Ishikawa (cell line): ENCODE measurements around the gene ZNF41.

ENCODE experiments used
- CEBPB ChIP-seq: IDR thresholded peaks from 2 replicates; pipeline ENCODE4 v1.6.1; 2012
- CREB1 ChIP-seq: IDR thresholded peaks from 2 replicates; pipeline ENCODE4 v1.6.1; 2012; ENCODE audit warnings: low read depth
- EGR1 ChIP-seq: IDR thresholded peaks from 2 replicates; pipeline ENCODE4 v1.6.1; 2012
- EP300 ChIP-seq: IDR thresholded peaks from 2 replicates; pipeline ENCODE4 v1.6.1; 2012; ENCODE audit warnings: borderline replicate concordance
- FOXM1 ChIP-seq: IDR thresholded peaks from 2 replicates; pipeline ENCODE4 v1.6.1; 2012; ENCODE audit warnings: low read depth, borderline replicate concordance
- NFIC ChIP-seq: IDR thresholded peaks from 2 replicates; pipeline ENCODE4 v1.6.1; 2012
- RAD21 ChIP-seq: IDR thresholded peaks from 2 replicates; pipeline ENCODE4 v1.6.1; 2012; ENCODE audit warnings: low read depth
- TAF1 ChIP-seq: IDR thresholded peaks from 2 replicates; pipeline ENCODE4 v1.6.1; 2012; ENCODE audit warnings: low read depth, mild to moderate bottlenecking
- TCF12 ChIP-seq: IDR thresholded peaks from 2 replicates; pipeline ENCODE4 v1.6.1; 2012; ENCODE audit warnings: low read depth
- TEAD4 ChIP-seq: IDR thresholded peaks from 2 replicates; pipeline ENCODE4 v1.6.1; 2012
- USF1 ChIP-seq: IDR thresholded peaks from 2 replicates; pipeline ENCODE4 v1.6.1; 2012
- YY1 ChIP-seq: IDR thresholded peaks from 2 replicates; pipeline ENCODE4 v1.6.1; 2012; ENCODE audit warnings: low read depth
- TF ChIP-seq, protein P1 (sequence below): IDR thresholded peaks from 2 replicates; pipeline ENCODE4 v1.6.1; 2012
- TF ChIP-seq, protein P2 (sequence below): IDR thresholded peaks from 2 replicates; pipeline ENCODE4 v1.6.1; 2012; ENCODE audit warnings: low read depth, mild to moderate bottlenecking

DNA sequence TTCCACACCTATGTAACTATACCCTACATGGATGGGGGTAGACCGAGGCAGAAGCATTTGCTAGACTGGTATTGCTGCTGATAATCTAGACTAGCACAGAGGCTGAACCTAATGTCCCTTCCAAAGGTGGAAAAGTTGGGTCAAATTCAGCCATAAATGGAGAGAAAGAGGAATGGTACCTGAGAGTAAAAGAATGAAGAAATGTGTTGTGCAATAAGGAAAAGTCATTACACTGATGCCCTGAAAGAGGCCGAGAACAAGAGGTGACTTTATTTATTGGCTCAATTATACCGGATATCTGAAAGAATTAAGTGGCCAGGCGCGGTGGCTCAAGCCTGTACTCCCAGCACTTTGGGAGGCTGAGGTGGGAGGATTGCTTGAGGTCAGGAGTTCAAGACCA, 52.1 kb downstream of the ZNF41 start:
- TF ChIP-seq RAD21 (no peak), TCF12 (no peak), USF1 (no peak), EGR1 (no peak), EP300 (no peak), YY1 (no peak), NFIC (no peak), TAF1 (no peak), TEAD4 (no peak), CREB1 (no peak), FOXM1 (no peak), CEBPB (no peak)
- TF ChIP-seq, protein P1, sequence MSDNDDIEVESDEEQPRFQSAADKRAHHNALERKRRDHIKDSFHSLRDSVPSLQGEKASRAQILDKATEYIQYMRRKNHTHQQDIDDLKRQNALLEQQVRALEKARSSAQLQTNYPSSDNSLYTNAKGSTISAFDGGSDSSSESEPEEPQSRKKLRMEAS: no peak
- TF ChIP-seq, protein P2, sequence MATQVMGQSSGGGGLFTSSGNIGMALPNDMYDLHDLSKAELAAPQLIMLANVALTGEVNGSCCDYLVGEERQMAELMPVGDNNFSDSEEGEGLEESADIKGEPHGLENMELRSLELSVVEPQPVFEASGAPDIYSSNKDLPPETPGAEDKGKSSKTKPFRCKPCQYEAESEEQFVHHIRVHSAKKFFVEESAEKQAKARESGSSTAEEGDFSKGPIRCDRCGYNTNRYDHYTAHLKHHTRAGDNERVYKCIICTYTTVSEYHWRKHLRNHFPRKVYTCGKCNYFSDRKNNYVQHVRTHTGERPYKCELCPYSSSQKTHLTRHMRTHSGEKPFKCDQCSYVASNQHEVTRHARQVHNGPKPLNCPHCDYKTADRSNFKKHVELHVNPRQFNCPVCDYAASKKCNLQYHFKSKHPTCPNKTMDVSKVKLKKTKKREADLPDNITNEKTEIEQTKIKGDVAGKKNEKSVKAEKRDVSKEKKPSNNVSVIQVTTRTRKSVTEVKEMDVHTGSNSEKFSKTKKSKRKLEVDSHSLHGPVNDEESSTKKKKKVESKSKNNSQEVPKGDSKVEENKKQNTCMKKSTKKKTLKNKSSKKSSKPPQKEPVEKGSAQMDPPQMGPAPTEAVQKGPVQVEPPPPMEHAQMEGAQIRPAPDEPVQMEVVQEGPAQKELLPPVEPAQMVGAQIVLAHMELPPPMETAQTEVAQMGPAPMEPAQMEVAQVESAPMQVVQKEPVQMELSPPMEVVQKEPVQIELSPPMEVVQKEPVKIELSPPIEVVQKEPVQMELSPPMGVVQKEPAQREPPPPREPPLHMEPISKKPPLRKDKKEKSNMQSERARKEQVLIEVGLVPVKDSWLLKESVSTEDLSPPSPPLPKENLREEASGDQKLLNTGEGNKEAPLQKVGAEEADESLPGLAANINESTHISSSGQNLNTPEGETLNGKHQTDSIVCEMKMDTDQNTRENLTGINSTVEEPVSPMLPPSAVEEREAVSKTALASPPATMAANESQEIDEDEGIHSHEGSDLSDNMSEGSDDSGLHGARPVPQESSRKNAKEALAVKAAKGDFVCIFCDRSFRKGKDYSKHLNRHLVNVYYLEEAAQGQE: no peak
